Rectal smooth muscle tissue (tissue), 1 donor: Measurements from ENCODE around the gene LHFPL6.

Source experiments
- H3K27ac ChIP-seq: one replicate; pipeline ENCODE4 v1.7.0; 2013; ENCODE audit warnings: low read depth, low read length, inconsistent platforms
- H3K27me3 ChIP-seq: one replicate; pipeline ENCODE4 v1.7.0; 2013; ENCODE audit warnings: low read length; ENCODE audit not compliant: control insufficient read depth, insufficient read depth
- H3K36me3 ChIP-seq: one replicate; pipeline ENCODE4 v1.7.0; 2013; ENCODE audit warnings: low read length; ENCODE audit not compliant: control insufficient read depth, insufficient read depth
- H3K4me1 ChIP-seq: one replicate; pipeline ENCODE4 v1.7.0; 2013; ENCODE audit warnings: low read length; ENCODE audit not compliant: control insufficient read depth, insufficient read depth
- H3K4me3 ChIP-seq: one replicate; pipeline ENCODE4 v1.7.0; 2013; ENCODE audit warnings: low read length
- H3K9ac ChIP-seq: one replicate; pipeline ENCODE4 v1.7.0; 2013; ENCODE audit warnings: low read length

Gene LHFPL6

GRCh38 chr13:39410964-39411363 lies 192.0 kb downstream of the LHFPL6 start:
- H3K4me3 ChIP-seq = no peak overlapping the region
- H3K27ac ChIP-seq = no peak overlapping the region
- H3K9ac ChIP-seq = no peak overlapping the region
- H3K27me3 ChIP-seq = no peaks in the 10 kb centered on the region
- H3K4me1 ChIP-seq = peaks cover 2% of the 10 kb centered on the region
- no peaks in the 10 kb centered on the region for H3K36me3 ChIP-seq

DNA sequence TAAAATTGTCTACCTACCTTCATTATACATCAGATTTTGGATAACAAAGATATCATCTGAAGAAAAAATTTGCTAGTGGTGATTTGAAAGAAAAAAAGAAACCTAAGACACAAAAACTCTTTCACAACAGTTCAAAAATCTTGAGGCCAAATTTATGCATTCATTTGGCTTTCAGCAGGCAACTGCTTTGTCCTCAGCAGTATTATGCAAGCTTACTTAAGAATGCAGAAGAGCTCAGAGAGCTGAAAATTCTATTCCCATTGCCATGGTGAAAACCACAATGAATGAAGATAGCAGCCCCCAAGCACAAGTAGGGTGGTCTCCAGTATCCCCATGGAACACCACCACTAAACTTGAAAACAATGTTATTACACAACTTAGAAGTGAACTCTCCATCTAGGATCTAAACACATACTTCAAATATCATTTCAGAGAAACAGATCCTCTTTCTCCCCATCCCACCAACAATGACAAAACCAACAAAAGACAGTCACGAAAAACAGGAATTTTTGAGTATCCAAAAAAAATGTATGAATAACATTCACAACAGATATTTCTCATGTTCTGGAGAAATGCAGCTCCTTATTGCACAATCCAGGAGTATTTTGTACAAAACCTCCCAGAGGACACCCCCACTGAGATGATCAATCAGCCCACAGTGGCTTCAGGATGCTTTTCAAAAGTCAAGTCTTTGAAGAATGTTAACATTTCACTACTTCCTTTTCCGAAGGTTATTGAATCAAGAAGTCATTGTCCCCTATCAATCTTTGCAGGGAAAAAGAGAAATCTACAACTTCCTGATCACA lies 192.7 kb downstream of the LHFPL6 start:
- Histone ChIP-seq H3K4me3 (no peak overlapping the region), H3K4me1 (peaks cover 2% of the 10 kb centered on the region), H3K36me3 (no peaks in the 10 kb centered on the region), H3K9ac (no peak overlapping the region), H3K27ac (no peak overlapping the region), H3K27me3 (no peaks in the 10 kb centered on the region)

DNA sequence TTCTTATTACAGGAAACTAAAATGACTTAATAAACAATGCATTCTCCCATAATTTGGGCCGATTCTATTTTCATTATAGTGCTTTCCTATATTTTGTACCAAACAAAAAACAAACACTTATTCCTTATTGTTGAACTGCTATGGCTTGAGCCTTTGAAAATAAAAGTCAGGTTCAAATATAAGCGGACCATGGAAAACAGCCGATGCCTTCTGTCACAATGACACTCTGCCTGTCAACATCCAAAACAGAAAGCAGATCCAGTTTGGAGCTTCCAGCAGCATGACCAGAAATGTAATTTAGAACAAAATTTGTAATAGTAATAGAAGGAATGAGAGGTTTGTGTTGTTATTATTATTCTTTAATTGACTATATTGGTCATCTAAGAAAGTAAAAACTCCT lies 194.5 kb downstream of the LHFPL6 start:
- H3K4me1 ChIP-seq = no peaks in the 10 kb centered on the region
- H3K27me3 ChIP-seq = no peaks in the 10 kb centered on the region
- no peak overlapping the region for H3K27ac ChIP-seq
- H3K9ac ChIP-seq = no peak overlapping the region
- H3K36me3 ChIP-seq = no peaks in the 10 kb centered on the region
- H3K4me3 ChIP-seq = no peak overlapping the region

DNA sequence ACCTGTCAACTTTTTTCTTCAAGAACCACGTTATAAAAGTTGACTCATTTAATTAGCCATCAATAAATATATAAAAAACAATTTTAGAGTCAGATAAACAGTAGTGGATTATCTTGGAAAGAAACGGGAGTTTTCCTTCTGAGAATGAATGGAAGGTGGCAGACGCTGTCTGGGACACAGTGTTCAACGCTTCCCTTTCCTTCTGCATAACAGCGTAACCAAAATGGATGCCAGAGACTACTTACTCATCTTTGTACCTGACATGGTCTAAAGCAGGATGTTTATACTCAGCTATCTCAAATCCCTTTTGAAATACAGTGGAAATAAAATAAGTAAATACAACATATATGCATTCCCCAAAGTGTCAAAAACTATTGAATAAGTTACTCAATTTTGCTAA lies 195.2 kb downstream of the LHFPL6 start:
- H3K36me3 ChIP-seq = no peaks in the 10 kb centered on the region
- H3K4me1 ChIP-seq = no peaks in the 10 kb centered on the region
- H3K9ac ChIP-seq = no peak overlapping the region
- no peak overlapping the region for H3K27ac ChIP-seq
- no peaks in the 10 kb centered on the region for H3K27me3 ChIP-seq
- H3K4me3 ChIP-seq = no peak overlapping the region

GRCh38 chr13:39407138-39407537 lies 195.9 kb downstream of the LHFPL6 start:
- no peaks in the 10 kb centered on the region for H3K4me1 ChIP-seq
- H3K9ac ChIP-seq = no peak overlapping the region
- no peak overlapping the region for H3K4me3 ChIP-seq
- no peak overlapping the region for H3K27ac ChIP-seq
- no peaks in the 10 kb centered on the region for H3K36me3 ChIP-seq
- no peaks in the 10 kb centered on the region for H3K27me3 ChIP-seq

- H3K4me3 ChIP-seq = no peak overlapping the region
- H3K36me3 ChIP-seq = no peaks in the 10 kb centered on the region
- H3K27me3 ChIP-seq = no peaks in the 10 kb centered on the region
- no peak overlapping the region for H3K27ac ChIP-seq
- no peaks in the 10 kb centered on the region for H3K4me1 ChIP-seq
- no peak overlapping the region for H3K9ac ChIP-seq
Observed at GRCh38 chr13:39406688-39407087, 196.3 kb downstream of the LHFPL6 start.

DNA sequence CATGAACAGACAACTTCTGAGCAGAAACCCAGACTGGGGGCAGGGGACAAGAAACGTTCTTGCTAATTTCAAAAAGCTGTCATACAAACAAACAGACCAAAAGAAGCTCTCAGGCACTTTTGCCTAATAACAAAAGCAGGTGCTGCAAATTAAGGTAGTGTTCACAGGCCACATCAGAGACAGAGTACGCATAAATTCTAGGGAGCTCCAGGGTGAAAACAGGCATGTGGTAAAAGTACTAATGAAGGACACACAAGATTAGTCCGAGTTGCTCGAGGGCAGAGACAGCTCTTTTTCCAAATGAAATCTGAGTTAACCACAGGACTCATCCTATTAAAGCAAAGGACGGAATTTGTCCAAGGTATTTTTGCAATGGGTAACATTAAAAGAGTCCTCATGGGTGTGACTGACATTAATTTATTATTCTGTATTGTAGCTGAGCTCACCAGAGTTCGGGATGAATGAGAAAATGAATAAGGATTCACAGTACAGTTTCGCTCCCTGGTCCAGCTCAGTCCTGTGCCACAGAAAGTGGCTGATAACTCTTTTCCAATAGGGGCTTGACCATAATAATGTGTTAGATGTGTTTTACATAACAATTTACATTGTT lies 197.3 kb downstream of the LHFPL6 start:
- no peaks in the 10 kb centered on the region for H3K27me3 ChIP-seq
- H3K9ac ChIP-seq = no peak overlapping the region
- H3K4me3 ChIP-seq = no peak overlapping the region
- no peak overlapping the region for H3K27ac ChIP-seq
- H3K4me1 ChIP-seq = no peaks in the 10 kb centered on the region
- no peaks in the 10 kb centered on the region for H3K36me3 ChIP-seq

- H3K4me3 ChIP-seq = no peak overlapping the region
- no peaks in the 10 kb centered on the region for H3K36me3 ChIP-seq
- H3K9ac ChIP-seq = no peak overlapping the region
- no peaks in the 10 kb centered on the region for H3K4me1 ChIP-seq
- H3K27ac ChIP-seq = no peak overlapping the region
- H3K27me3 ChIP-seq = no peaks in the 10 kb centered on the region
Observed at GRCh38 chr13:39405107-39405506, 197.9 kb downstream of the LHFPL6 start.

GRCh38 chr13:39403106-39403505 lies 199.9 kb downstream of the LHFPL6 start:
- Histone ChIP-seq H3K4me1 (peaks cover 4% of the 10 kb centered on the region), H3K27me3 (no peaks in the 10 kb centered on the region), H3K4me3 (no peak overlapping the region), H3K27ac (no peak overlapping the region), H3K36me3 (no peaks in the 10 kb centered on the region), H3K9ac (no peak overlapping the region)

DNA sequence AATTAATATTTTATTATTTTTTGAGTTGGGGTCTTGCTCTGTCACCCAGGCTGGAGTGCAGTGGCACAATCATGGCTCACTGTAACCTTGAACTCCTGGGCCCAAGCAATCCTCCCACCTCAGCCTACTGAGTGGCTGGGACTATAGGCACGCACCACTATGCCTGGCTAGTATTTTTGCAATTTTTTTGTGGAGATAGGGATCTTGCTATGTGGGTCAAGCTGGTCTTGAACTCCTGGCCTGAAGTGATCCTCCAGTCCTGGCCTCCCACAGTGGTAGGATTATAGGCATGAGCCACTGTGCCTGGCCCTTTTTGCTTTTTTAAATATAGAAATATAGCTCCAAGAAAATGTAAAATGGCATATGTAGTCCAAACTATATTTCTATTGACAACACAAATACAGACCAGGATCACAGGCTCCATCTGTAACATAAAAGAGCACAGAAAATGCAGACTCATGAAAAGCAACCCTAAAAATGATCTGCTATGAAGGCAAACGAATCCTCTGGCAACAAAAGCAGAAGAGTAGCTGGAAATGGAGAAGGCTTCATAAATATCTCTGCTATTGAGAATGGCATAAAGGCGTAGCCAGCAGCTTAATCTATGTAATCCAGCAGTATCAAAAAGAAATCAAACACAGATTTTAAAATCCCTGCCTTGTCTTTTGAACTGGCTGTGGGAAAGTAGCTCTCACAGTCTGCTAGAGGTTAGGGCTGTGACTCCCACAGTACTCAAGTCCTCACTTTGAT lies 200.6 kb downstream of the LHFPL6 start:
- H3K36me3 ChIP-seq = no peaks in the 10 kb centered on the region
- no peaks in the 10 kb centered on the region for H3K27me3 ChIP-seq
- no peak overlapping the region for H3K4me3 ChIP-seq
- H3K9ac ChIP-seq = no peak overlapping the region
- H3K4me1 ChIP-seq = peaks cover 4% of the 10 kb centered on the region
- H3K27ac ChIP-seq = no peak overlapping the region

DNA sequence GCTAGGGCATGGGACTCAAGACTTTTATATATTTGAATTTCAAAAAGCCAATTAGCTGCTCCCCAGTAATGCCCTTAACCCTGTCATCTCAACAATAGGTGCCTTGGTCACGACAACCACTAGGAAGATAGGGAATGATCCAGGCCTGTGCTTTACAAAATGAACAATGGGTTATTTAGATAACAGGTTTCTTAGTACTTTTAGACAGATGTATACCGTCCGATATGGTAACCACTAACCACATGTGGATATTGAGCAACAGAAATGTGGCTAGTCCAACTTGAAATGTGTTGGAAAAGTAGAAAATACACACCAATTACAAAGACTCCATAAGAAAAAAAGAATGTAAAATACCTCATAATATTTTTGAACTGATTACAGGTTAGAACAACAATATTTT lies 201.2 kb downstream of the LHFPL6 start:
- Histone ChIP-seq H3K4me1 (peaks cover 4% of the 10 kb centered on the region), H3K4me3 (no peak overlapping the region), H3K36me3 (no peaks in the 10 kb centered on the region), H3K27me3 (no peaks in the 10 kb centered on the region), H3K27ac (no peak overlapping the region), H3K9ac (no peak overlapping the region)

- Histone ChIP-seq H3K27me3 (no peaks in the 10 kb centered on the region), H3K4me1 (peaks cover 4% of the 10 kb centered on the region), H3K9ac (no peak overlapping the region), H3K4me3 (no peak overlapping the region), H3K36me3 (no peaks in the 10 kb centered on the region), H3K27ac (no peak overlapping the region)
Observed at GRCh38 chr13:39401046-39401705, 201.8 kb downstream of the LHFPL6 start.
